ENCODE results near the gene TOX2.

The TOX2 gene

GRCh38 chr20:43949248-43949647 is 34.6 kb downstream of the TOX2 start:
- DNase-seq (ENCODE audit: low read depth) = no peak
- TF ChIP-seq CTCF (conservative IDR thresholded peaks at IDR 0.05; ENCODE audit: low read depth, low read length) = no peak
- H3K4me3 ChIP-seq (ENCODE audit: low read length) = no peak overlapping the region

GRCh38 chr20:43949741-43950618 is 35.3 kb downstream of the TOX2 start:
- DNase-seq (ENCODE audit: low read depth) = no peak

GRCh38 chr20:43953919-43954592 is 39.4 kb downstream of the TOX2 start:
- no peak for DNase-seq (ENCODE audit: low read depth)
- H3K4me3 ChIP-seq (ENCODE audit: low read length) = no peak overlapping the region
- TF ChIP-seq CTCF (conservative IDR thresholded peaks at IDR 0.05; ENCODE audit: low read depth, low read length) = no peak

More at GRCh38 chr20:43949741-43950618, 35.3 kb downstream of the TOX2 start:
- no peak overlapping the region for H3K4me3 ChIP-seq (ENCODE audit: low read length)
- no peak for TF ChIP-seq CTCF (conservative IDR thresholded peaks at IDR 0.05; ENCODE audit: low read depth, low read length)

GRCh38 chr20:43954704-43955061 is 40.0 kb downstream of the TOX2 start:
- no peak for TF ChIP-seq CTCF (conservative IDR thresholded peaks at IDR 0.05; ENCODE audit: low read depth, low read length)
- no peak overlapping the region for H3K4me3 ChIP-seq (ENCODE audit: low read length)
- DNase-seq (ENCODE audit: low read depth) = no peak

- peak; percentile 73 for DNase-seq (ENCODE audit: low read depth)
- no peak overlapping the region for H3K4me3 ChIP-seq (ENCODE audit: low read length)
- TF ChIP-seq CTCF (conservative IDR thresholded peaks at IDR 0.05; ENCODE audit: low read depth, low read length) = no peak
Measured at GRCh38 chr20:43955062-43955749, 40.6 kb downstream of the TOX2 start.

GRCh38 chr20:43955750-43956191 is 41.1 kb downstream of the TOX2 start:
- DNase-seq (ENCODE audit: low read depth) = no peak
- TF ChIP-seq CTCF (conservative IDR thresholded peaks at IDR 0.05; ENCODE audit: low read depth, low read length) = no peak
- no peak overlapping the region for H3K4me3 ChIP-seq (ENCODE audit: low read length)
